ENCODE results near the gene RASGEF1C.

The RASGEF1C gene

GRCh38 chr5:180160789-180161188 is 48.2 kb downstream of the RASGEF1C start:
- no peak for TF ChIP-seq Cebpa-rat (IDR thresholded peaks at IDR 0.05)
- Histone ChIP-seq H3K9ac (peak overlapping the region in 1 of 11 experiments; percentile 58; a peak in 3 of 22 replicates), H3K4me1 (peaks cover 17 to 53% (median 22%) of the 10 kb centered on the region in 10 experiments), H3K36me3 (no peaks in the 10 kb centered on the region), H3K27me3 (no peaks in the 10 kb centered on the region), H3K27ac (peak overlapping the region in 4 of 11 experiments; percentile 14 to 50 (median 36); a peak in 6 of 22 replicates), H4K20me1 (no peaks in the 10 kb centered on the region), H3K9me3 (replicated peaks in 1 of 11) (peaks cover 0 to 11% (median 5%) of the 10 kb centered on the region in 11 experiments; a peak in 6 of 22 replicates), H3K4me2 (peak overlapping the region in 10 of 11 experiments; percentile 10 to 95 (median 60); a peak in 18 of 22 replicates), H3K4me3 (no peak overlapping the region)

- Histone ChIP-seq H3K9me3 (replicated peaks in 1 of 11) (peaks cover 0 to 11% (median 5%) of the 10 kb centered on the region in 11 experiments; a peak in 6 of 22 replicates), H3K36me3 (no peaks in the 10 kb centered on the region), H3K4me3 (no peak overlapping the region), H3K4me1 (peaks cover 17 to 47% (median 23%) of the 10 kb centered on the region in 10 experiments), H4K20me1 (no peaks in the 10 kb centered on the region), H3K9ac (no peak overlapping the region; a peak in 1 of 22 replicates), H3K27ac (peak overlapping the region in 3 of 11 experiments; percentile 15 to 50 (median 30); a peak in 3 of 22 replicates), H3K4me2 (peak overlapping the region; percentile 5 to 95 (median 53); a peak in 21 of 22 replicates), H3K27me3 (no peaks in the 10 kb centered on the region)
- no peak for TF ChIP-seq Cebpa-rat (IDR thresholded peaks at IDR 0.05)
These were observed 48.8 kb downstream of the RASGEF1C start for GRCh38 chr5:180160215-180160614.

- H3K4me1 ChIP-seq: peaks cover 17 to 43% (median 23%) of the 10 kb centered on the region in 10 experiments
- H3K4me3 ChIP-seq: no peak overlapping the region
- no peak for TF ChIP-seq Cebpa-rat (IDR thresholded peaks at IDR 0.05)
- H3K36me3 ChIP-seq: no peaks in the 10 kb centered on the region
- no peak overlapping the region for H3K9ac ChIP-seq
- H3K27me3 ChIP-seq: no peaks in the 10 kb centered on the region
- peak overlapping the region; percentile 5 to 95 (median 53); a peak in 21 of 22 replicates for H3K4me2 ChIP-seq
- H3K9me3 ChIP-seq (replicated peaks in 1 of 11): peaks cover 0 to 10% (median 5%) of the 10 kb centered on the region in 11 experiments; a peak in 6 of 22 replicates
- 0 out of 22 replicates have a peak overlapping the region, but pooled peaks of 1 of the 11 experiments have one; percentile 50 for H3K27ac ChIP-seq
- no peaks in the 10 kb centered on the region for H4K20me1 ChIP-seq
These were observed 49.3 kb downstream of the RASGEF1C start for GRCh38 chr5:180159756-180160155.

- Histone ChIP-seq H3K4me1 (peaks cover 17 to 38% (median 23%) of the 10 kb centered on the region in 10 experiments), H3K27me3 (no peaks in the 10 kb centered on the region)
These were observed 51.1 kb downstream of the RASGEF1C start for GRCh38 chr5:180157866-180158265.

DNA sequence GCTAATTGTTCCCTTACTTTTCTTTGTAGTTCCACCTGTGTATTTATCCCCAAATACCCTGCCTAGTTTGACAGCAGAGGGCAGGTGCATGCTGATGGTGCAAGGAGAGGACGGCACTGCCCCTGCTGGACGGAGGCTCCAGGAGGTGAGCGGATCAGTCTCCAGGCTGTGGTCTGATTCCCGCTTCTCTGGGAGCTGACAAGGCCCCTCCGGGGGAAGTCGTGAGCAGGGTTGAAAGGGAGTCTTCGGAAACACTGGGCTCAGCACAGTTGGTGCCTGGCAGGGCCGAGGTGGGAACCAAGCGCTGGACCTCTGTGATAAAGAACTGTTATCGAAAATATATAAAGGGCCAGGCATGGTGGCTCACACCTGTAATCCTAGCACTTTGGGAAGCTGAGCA is 52.9 kb downstream of the RASGEF1C start:
- Histone ChIP-seq H4K20me1 (no peaks in the 10 kb centered on the region), H3K36me3 (no peaks in the 10 kb centered on the region), H3K4me1 (peaks cover 16 to 22% (median 18%) of the 10 kb centered on the region in 10 experiments), H3K27me3 (no peaks in the 10 kb centered on the region), H3K9me3 (replicated peaks in 1 of 11) (peaks cover 0 to 6% (median 0%) of the 10 kb centered on the region in 11 experiments; a peak in 1 of 22 replicates), H3K27ac (no peak overlapping the region), H3K4me2 (no peak overlapping the region), H3K9ac (no peak overlapping the region), H3K4me3 (no peak overlapping the region)
- TF ChIP-seq Cebpa-rat (IDR thresholded peaks at IDR 0.05): no peak

More at GRCh38 chr5:180157866-180158265, 51.1 kb downstream of the RASGEF1C start:
- Histone ChIP-seq H4K20me1 (no peaks in the 10 kb centered on the region), H3K27ac (no peak overlapping the region), H3K9ac (no peak overlapping the region), H3K4me3 (no peak overlapping the region), H3K9me3 (replicated peaks in 1 of 11) (peaks cover 0 to 6% (median 0%) of the 10 kb centered on the region in 11 experiments; a peak in 1 of 22 replicates), H3K4me2 (no peak overlapping the region), H3K36me3 (no peaks in the 10 kb centered on the region)
- no peak for TF ChIP-seq Cebpa-rat (IDR thresholded peaks at IDR 0.05)

GRCh38 chr5:180155365-180155926 is 53.6 kb downstream of the RASGEF1C start:
- Histone ChIP-seq H3K9ac (no peak overlapping the region), H3K27ac (no peak overlapping the region), H3K4me3 (no peak overlapping the region), H3K36me3 (no peaks in the 10 kb centered on the region), H4K20me1 (no peaks in the 10 kb centered on the region), H3K4me2 (no peak overlapping the region), H3K9me3 (replicated peaks in 1 of 11) (peaks cover 0 to 6% (median under 1%) of the 10 kb centered on the region in 11 experiments; a peak in 4 of 22 replicates), H3K27me3 (no peaks in the 10 kb centered on the region), H3K4me1 (peaks cover 10 to 15% (median 11%) of the 10 kb centered on the region in 10 experiments)
- no peak for TF ChIP-seq Cebpa-rat (IDR thresholded peaks at IDR 0.05)

GRCh38 chr5:180154821-180155364 is 54.1 kb downstream of the RASGEF1C start:
- H3K4me1 ChIP-seq: peaks cover 4 to 10% (median 6%) of the 10 kb centered on the region in 10 experiments; a peak in 19 of 20 replicates
- H3K36me3 ChIP-seq: no peaks in the 10 kb centered on the region
- no peak overlapping the region for H3K4me2 ChIP-seq
- H3K27ac ChIP-seq: no peak overlapping the region
- H3K4me3 ChIP-seq: no peak overlapping the region
- no peaks in the 10 kb centered on the region for H3K27me3 ChIP-seq
- H4K20me1 ChIP-seq: no peaks in the 10 kb centered on the region
- no peak for TF ChIP-seq Cebpa-rat (IDR thresholded peaks at IDR 0.05)
- no peak overlapping the region for H3K9ac ChIP-seq
- H3K9me3 ChIP-seq (replicated peaks in 1 of 11): peaks cover 0 to 10% (median 5%) of the 10 kb centered on the region in 11 experiments; a peak in 8 of 22 replicates

- Histone ChIP-seq H4K20me1 (no peaks in the 10 kb centered on the region), H3K4me3 (no peak overlapping the region), H3K4me1 (0 out of 20 replicates have a peak, but pooled peaks cover 0 to 4% (median 0%) of the 10 kb centered on the region in 10 experiments), H3K9ac (no peak overlapping the region), H3K4me2 (no peak overlapping the region), H3K27me3 (no peaks in the 10 kb centered on the region), H3K36me3 (no peaks in the 10 kb centered on the region), H3K27ac (no peak overlapping the region), H3K9me3 (replicated peaks in 1 of 11) (peaks cover 0 to 19% (median 12%) of the 10 kb centered on the region in 11 experiments; a peak in 10 of 22 replicates)
- TF ChIP-seq Cebpa-rat (IDR thresholded peaks at IDR 0.05): no peak
These were observed 55.0 kb downstream of the RASGEF1C start for GRCh38 chr5:180153991-180154390.

- no peak overlapping the region for H3K9ac ChIP-seq
- no peak overlapping the region for H3K4me2 ChIP-seq
- no peaks in the 10 kb centered on the region for H4K20me1 ChIP-seq
- H3K4me3 ChIP-seq: no peak overlapping the region
- H3K9me3 ChIP-seq (replicated peaks in 1 of 11): peaks cover 0 to 23% (median 13%) of the 10 kb centered on the region in 11 experiments; a peak in 10 of 22 replicates
- H3K4me1 ChIP-seq: peaks cover 0 to 8% (median 0%) of the 10 kb centered on the region in 10 experiments; a peak in 3 of 20 replicates
- no peak overlapping the region for H3K27ac ChIP-seq
- no peak for TF ChIP-seq Cebpa-rat (IDR thresholded peaks at IDR 0.05)
- H3K27me3 ChIP-seq: no peaks in the 10 kb centered on the region
- H3K36me3 ChIP-seq: no peaks in the 10 kb centered on the region
These were observed 55.9 kb downstream of the RASGEF1C start for GRCh38 chr5:180153099-180153498.
